Amniotic stem cell (primary cell): Measurements from ENCODE around the gene KLHL17.
"Not testable (repeated sequence)": the region's sequence is repeated elsewhere in the genome, so short reads cannot be mapped to it uniquely, and the experiment has no call there.

ENCODE experiments used
- DNase-seq: peaks from one replicate; lab custom pipeline; 2025; lab: John Stamatoyannopoulos, UW

The KLHL17 gene

GRCh38 chr1:970242-970972, 10.0 kb downstream of the KLHL17 start:
- DNase-seq, result no peak

- no peak for DNase-seq
Measured at GRCh38 chr1:970973-971730, 10.8 kb downstream of the KLHL17 start.

GRCh38 chr1:971751-972506, 11.5 kb downstream of the KLHL17 start:
- no peak for DNase-seq

- no peak for DNase-seq
Measured at GRCh38 chr1:972726-973458, 12.5 kb downstream of the KLHL17 start.

- DNase-seq, result no peak
Measured at GRCh38 chr1:973459-974292, 13.3 kb downstream of the KLHL17 start.

GRCh38 chr1:974293-974640, 13.9 kb downstream of the KLHL17 start:
- no peak for DNase-seq

- no peak for DNase-seq
Measured at GRCh38 chr1:974687-975328, 14.4 kb downstream of the KLHL17 start.

GRCh38 chr1:975365-975764, 15.0 kb downstream of the KLHL17 start:
- DNase-seq, result no peak

- no peak for DNase-seq
Measured at GRCh38 chr1:975896-976683, 15.7 kb downstream of the KLHL17 start.

- not testable (repeated sequence) for DNase-seq
Measured at GRCh38 chr1:976791-977190, 16.4 kb downstream of the KLHL17 start.

GRCh38 chr1:978069-978834, 17.9 kb downstream of the KLHL17 start:
- no peak for DNase-seq

- no peak for DNase-seq
Measured at GRCh38 chr1:978835-979743, 18.7 kb downstream of the KLHL17 start.

GRCh38 chr1:979744-980072, 19.3 kb downstream of the KLHL17 start:
- DNase-seq, result no peak

- DNase-seq, result no peak
Measured at GRCh38 chr1:980137-980571, 19.8 kb downstream of the KLHL17 start.

GRCh38 chr1:980602-981395, 20.4 kb downstream of the KLHL17 start:
- DNase-seq, result no peak

GRCh38 chr1:981491-981954, 21.1 kb downstream of the KLHL17 start:
- no peak for DNase-seq

GRCh38 chr1:981955-982558, 21.7 kb downstream of the KLHL17 start, which contains the start of gene PERM1:
TSS of gene PERM1 (minus strand) at chr1:982093. CDS start at chr1:981029, 1,064 bp downstream.
- DNase-seq, result no peak
